DND-41 (cell line): ENCODE results near the gene GLYATL3.

Experiments
- ATAC-seq: fragments of 200-7000 bp; cut with Tn5 transposase; 3 replicates; pipeline ENCODE4 v1.9.1; 2021; ENCODE audit warnings: low read depth; ENCODE audit not compliant: insufficient read depth
- DNase-seq: peaks from one replicate; pipeline ENCODE4 v3.0.0-alpha.2; 2020
- H2AFZ ChIP-seq: 2 replicates; pipeline ENCODE4 v1.6.0; 2012; ENCODE audit warnings: low read depth, low read length
- H3K27ac ChIP-seq: 2 replicates; pipeline ENCODE4 v1.5.1; 2012; ENCODE audit warnings: low read length, inconsistent platforms
- H3K27me3 ChIP-seq: fragments of 200-600 bp; sonication (generic); 2 replicates; pipeline ENCODE4 v1.6.0; 2012; ENCODE audit warnings: low read length, mild to moderate bottlenecking, inconsistent platforms; ENCODE audit not compliant: insufficient read depth, poor library complexity
- H3K36me3 ChIP-seq: 2 replicates; pipeline ENCODE4 v1.5.1; 2012; ENCODE audit warnings: low read length, inconsistent platforms; ENCODE audit not compliant: insufficient read depth
- H3K4me1 ChIP-seq: 2 replicates; pipeline ENCODE4 v1.5.1; 2012; ENCODE audit warnings: mild to moderate bottlenecking, low read length; ENCODE audit not compliant: insufficient read depth
- H3K4me2 ChIP-seq: 2 replicates; pipeline ENCODE4 v1.6.0; 2012; ENCODE audit warnings: mild to moderate bottlenecking, moderate library complexity, low read length, inconsistent platforms; ENCODE audit not compliant: insufficient read depth
- H3K4me3 ChIP-seq, 2 experiments: fragments of 200-600 bp in 1 of 2; shearing (Covaris generic) in 1 of 2; 2 replicates each; pipeline ENCODE4 v1.5.1; 2012 to 2016; ENCODE audit warnings: inconsistent platforms in 2 of 2, low read length in 2 of 2, mild to moderate bottlenecking in 2 of 2, low read depth in 1 of 2, moderate library complexity in 1 of 2
- H3K79me2 ChIP-seq: 2 replicates; pipeline ENCODE4 v1.6.0; 2012; ENCODE audit warnings: low read length, inconsistent platforms; ENCODE audit not compliant: insufficient read depth
- H3K9ac ChIP-seq: 2 replicates; pipeline ENCODE4 v1.6.0; 2012; ENCODE audit warnings: low read depth, mild to moderate bottlenecking, inconsistent platforms, low read length, moderate library complexity
- H3K9me3 ChIP-seq: 2 replicates; pipeline ENCODE4 v1.5.1; 2012; ENCODE audit warnings: low read length, moderate library complexity, mild to moderate bottlenecking, inconsistent platforms; ENCODE audit not compliant: insufficient read depth, severe bottlenecking
- H4K20me1 ChIP-seq: 2 replicates; pipeline ENCODE4 v1.6.0; 2012; ENCODE audit warnings: low read length; ENCODE audit not compliant: insufficient read depth
- EZH2 ChIP-seq: IDR thresholded peaks from 3 replicates; pipeline ENCODE4 v1.6.1; 2012; ENCODE audit warnings: borderline replicate concordance, low read depth, mild to moderate bottlenecking, moderate library complexity, low read length, inconsistent platforms; ENCODE audit not compliant: severe bottlenecking
- TF ChIP-seq, protein P1 (sequence below): IDR thresholded peaks from 2 replicates; pipeline ENCODE4 v1.5.1; 2012; ENCODE audit warnings: borderline replicate concordance, low read length, moderate library complexity, mild to moderate bottlenecking; ENCODE audit not compliant: poor library complexity, severe bottlenecking; ENCODE audit errors: extremely low read depth

Gene GLYATL3

DNA sequence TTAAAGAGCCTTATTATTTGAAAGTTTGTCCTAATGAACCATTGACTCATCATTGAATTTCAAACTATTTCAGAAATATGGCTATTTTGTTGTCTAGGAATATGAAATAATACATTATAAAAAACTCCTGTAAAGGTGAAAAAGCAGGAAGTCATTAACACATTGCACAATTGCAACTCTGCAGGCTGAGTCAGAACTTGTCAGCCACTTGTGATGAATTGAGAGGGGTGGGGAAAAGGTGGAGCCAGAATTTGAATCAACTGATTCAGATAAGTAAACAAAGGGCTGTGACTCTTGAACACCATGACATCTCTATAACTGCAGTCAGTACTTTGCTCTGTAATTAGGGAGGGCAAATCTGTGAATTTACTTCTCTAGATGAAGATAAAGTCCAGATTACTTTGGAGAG is 56.7 kb downstream of the GLYATL3 start:
- no peaks in the 10 kb centered on the region for H3K4me1 ChIP-seq
- H3K36me3 ChIP-seq, result no peaks in the 10 kb centered on the region
- H3K9me3 ChIP-seq, result no peaks in the 10 kb centered on the region
- ATAC-seq (no peak), DNase-seq (no peak)
- TF ChIP-seq, protein P1, sequence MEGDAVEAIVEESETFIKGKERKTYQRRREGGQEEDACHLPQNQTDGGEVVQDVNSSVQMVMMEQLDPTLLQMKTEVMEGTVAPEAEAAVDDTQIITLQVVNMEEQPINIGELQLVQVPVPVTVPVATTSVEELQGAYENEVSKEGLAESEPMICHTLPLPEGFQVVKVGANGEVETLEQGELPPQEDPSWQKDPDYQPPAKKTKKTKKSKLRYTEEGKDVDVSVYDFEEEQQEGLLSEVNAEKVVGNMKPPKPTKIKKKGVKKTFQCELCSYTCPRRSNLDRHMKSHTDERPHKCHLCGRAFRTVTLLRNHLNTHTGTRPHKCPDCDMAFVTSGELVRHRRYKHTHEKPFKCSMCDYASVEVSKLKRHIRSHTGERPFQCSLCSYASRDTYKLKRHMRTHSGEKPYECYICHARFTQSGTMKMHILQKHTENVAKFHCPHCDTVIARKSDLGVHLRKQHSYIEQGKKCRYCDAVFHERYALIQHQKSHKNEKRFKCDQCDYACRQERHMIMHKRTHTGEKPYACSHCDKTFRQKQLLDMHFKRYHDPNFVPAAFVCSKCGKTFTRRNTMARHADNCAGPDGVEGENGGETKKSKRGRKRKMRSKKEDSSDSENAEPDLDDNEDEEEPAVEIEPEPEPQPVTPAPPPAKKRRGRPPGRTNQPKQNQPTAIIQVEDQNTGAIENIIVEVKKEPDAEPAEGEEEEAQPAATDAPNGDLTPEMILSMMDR, result no peak
- no peak for TF ChIP-seq EZH2
- no peak overlapping the region for H2AFZ ChIP-seq
- no peaks in the 10 kb centered on the region for H3K27me3 ChIP-seq
- H3K4me3 ChIP-seq, result no peak overlapping the region
- H3K79me2 ChIP-seq, result no peaks in the 10 kb centered on the region
- no peak overlapping the region for H3K4me2 ChIP-seq
- H3K9ac ChIP-seq, result no peak overlapping the region
- H4K20me1 ChIP-seq, result no peaks in the 10 kb centered on the region
- no peak overlapping the region for H3K27ac ChIP-seq

DNA sequence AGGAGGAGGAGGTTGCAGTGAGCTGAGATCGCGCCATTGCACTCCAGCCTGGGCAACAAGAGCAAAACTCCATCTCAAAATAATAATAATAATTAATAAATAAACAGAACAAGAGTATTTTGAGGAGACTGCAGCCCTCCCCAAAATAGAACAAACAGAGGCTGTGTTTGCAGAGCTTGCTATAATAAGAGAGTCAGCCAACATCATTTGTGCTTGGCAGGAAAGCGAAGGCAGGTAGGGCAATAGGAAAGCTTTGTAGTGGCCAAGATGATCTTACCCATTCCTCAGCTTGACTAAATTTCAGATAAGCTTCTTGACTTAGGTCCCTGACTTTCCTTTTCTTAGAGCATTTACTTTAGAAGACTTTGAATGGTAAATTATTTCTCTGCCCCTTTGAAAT is 57.5 kb downstream of the GLYATL3 start:
- Histone ChIP-seq H3K9me3 (no peaks in the 10 kb centered on the region), H3K36me3 (no peaks in the 10 kb centered on the region), H3K9ac (no peak overlapping the region), H2AFZ (no peak overlapping the region), H3K4me3 (no peak overlapping the region), H3K27me3 (no peaks in the 10 kb centered on the region), H3K4me2 (no peak overlapping the region), H3K4me1 (no peaks in the 10 kb centered on the region), H3K79me2 (no peaks in the 10 kb centered on the region), H4K20me1 (no peaks in the 10 kb centered on the region), H3K27ac (no peak overlapping the region)
- TF ChIP-seq, protein P1, result no peak
- TF ChIP-seq EZH2, result no peak
- no peak for DNase-seq
- no peak for ATAC-seq

DNA sequence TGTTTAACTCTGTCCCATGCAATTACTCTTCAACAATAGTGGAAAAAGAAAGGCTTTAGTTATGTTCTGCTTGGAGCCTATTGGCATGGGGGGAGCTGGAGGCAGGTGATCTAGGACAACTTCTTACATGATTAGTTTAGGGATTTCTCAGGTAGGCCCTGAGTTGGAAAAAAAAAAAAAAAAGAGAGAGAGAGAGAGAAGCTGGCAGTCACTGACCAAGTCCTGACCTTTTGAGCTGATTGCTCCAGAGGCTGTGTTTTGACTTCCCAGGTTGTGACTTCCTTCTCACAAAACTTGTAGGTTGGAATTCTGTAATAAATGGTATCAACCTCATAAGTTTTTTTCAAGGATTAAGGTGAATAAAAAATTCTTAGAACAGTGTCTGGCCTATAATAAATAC is 58.5 kb downstream of the GLYATL3 start:
- Histone ChIP-seq H3K27ac (no peak overlapping the region), H3K36me3 (no peaks in the 10 kb centered on the region), H3K79me2 (no peaks in the 10 kb centered on the region), H3K4me3 (no peak overlapping the region), H3K9me3 (no peaks in the 10 kb centered on the region), H3K27me3 (no peaks in the 10 kb centered on the region), H3K4me2 (no peak overlapping the region), H4K20me1 (no peaks in the 10 kb centered on the region), H3K9ac (no peak overlapping the region), H3K4me1 (no peaks in the 10 kb centered on the region), H2AFZ (no peak overlapping the region)
- DNase-seq (no peak), ATAC-seq (no peak)
- no peak for TF ChIP-seq EZH2
- TF ChIP-seq, protein P1, result no peak
